Activated T-cell treated with anti-CD3 and anti-CD28 coated beads, Interleukin-2, amount 50 U/mL, for 1 hour (primary cell): ENCODE data around the gene BCL2.

Experiments
- DNase-seq: peaks from one replicate; pipeline ENCODE4 v3.0.0-alpha.2; 2020

The BCL2 gene

GRCh38 chr18:63154350-63155152 lies 165.0 kb downstream of the BCL2 start:
- DNase-seq: no peak

- DNase-seq: no peak
These were observed 166.8 kb downstream of the BCL2 start for GRCh38 chr18:63152791-63153190.

GRCh38 chr18:63152096-63152495 lies 167.5 kb downstream of the BCL2 start:
- DNase-seq: peak; percentile 45

- DNase-seq: no peak
These were observed 168.0 kb downstream of the BCL2 start for GRCh38 chr18:63151539-63151938.

GRCh38 chr18:63150942-63151421 lies 168.6 kb downstream of the BCL2 start:
- DNase-seq: no peak

- DNase-seq: no peak
These were observed 169.2 kb downstream of the BCL2 start for GRCh38 chr18:63150326-63150725.

GRCh38 chr18:63149302-63149587 lies 170.3 kb downstream of the BCL2 start:
- DNase-seq: no peak

- DNase-seq: no peak
These were observed 170.9 kb downstream of the BCL2 start for GRCh38 chr18:63148449-63149301.

- no peak for DNase-seq
These were observed 171.6 kb downstream of the BCL2 start for GRCh38 chr18:63147973-63148372.

GRCh38 chr18:63146828-63147409 lies 172.7 kb downstream of the BCL2 start:
- DNase-seq: no peak

- no peak for DNase-seq
These were observed 173.6 kb downstream of the BCL2 start for GRCh38 chr18:63145851-63146555.

- no peak for DNase-seq
These were observed 174.3 kb downstream of the BCL2 start for GRCh38 chr18:63145166-63145850.

GRCh38 chr18:63144748-63145147 lies 174.8 kb downstream of the BCL2 start:
- DNase-seq: no peak

- DNase-seq: no peak
These were observed 176.2 kb downstream of the BCL2 start for GRCh38 chr18:63143330-63143771.

GRCh38 chr18:63142594-63143225 lies 176.9 kb downstream of the BCL2 start:
- no peak for DNase-seq

- no peak for DNase-seq
These were observed 177.8 kb downstream of the BCL2 start for GRCh38 chr18:63141778-63142176.

GRCh38 chr18:63140997-63141777 lies 178.4 kb downstream of the BCL2 start:
- no peak for DNase-seq

- no peak for DNase-seq
These were observed 179.5 kb downstream of the BCL2 start for GRCh38 chr18:63140038-63140450.

- no peak for DNase-seq
These were observed 180.9 kb downstream of the BCL2 start for GRCh38 chr18:63138436-63139340.

GRCh38 chr18:63137999-63138435 lies 181.6 kb downstream of the BCL2 start:
- DNase-seq: peak; percentile 62
